NB4 (cell line): ENCODE measurements around the gene CXCL17.

ENCODE experiments used
- DNase-seq: peaks from one replicate; pipeline ENCODE4 v3.0.0; 2010; ENCODE audit warnings: low read depth
- H3K4me3 ChIP-seq: one replicate; pipeline ENCODE4 v1.5.1; 2011; ENCODE audit warnings: mild to moderate bottlenecking, low read depth, low read length, moderate library complexity
- CTCF ChIP-seq: IDR thresholded peaks from one replicate; pipeline ENCODE4 v1.5.1; 2012; ENCODE audit warnings: low read depth, low read length
- MAX ChIP-seq: IDR thresholded peaks from 2 replicates; pipeline ENCODE4 v1.6.1; 2011; ENCODE audit warnings: low read depth, low read length
- MYC ChIP-seq: IDR thresholded peaks from 2 replicates; pipeline ENCODE4 v1.6.1; 2011; ENCODE audit warnings: low read depth, low read length
- POLR2A ChIP-seq: IDR thresholded peaks from 2 replicates; pipeline ENCODE4 v1.6.1; 2011; ENCODE audit warnings: mild to moderate bottlenecking; ENCODE audit not compliant: insufficient read length; ENCODE audit errors: extremely low read depth

CXCL17 gene

GRCh38 chr19:42479736-42480135, 37.0 kb upstream of the CXCL17 start:
- H3K4me3 ChIP-seq = no peak overlapping the region
- no peak for DNase-seq
- TF ChIP-seq CTCF (no peak), MYC (no peak), MAX (no peak), POLR2A (no peak)

- H3K4me3 ChIP-seq = no peak overlapping the region
- DNase-seq = no peak
- TF ChIP-seq MYC (no peak), MAX (no peak), CTCF (no peak), POLR2A (no peak)
Observed at GRCh38 chr19:42478765-42479311, 36.1 kb upstream of the CXCL17 start.

- H3K4me3 ChIP-seq = no peak overlapping the region
- TF ChIP-seq POLR2A = no peak
- no peak for TF ChIP-seq MAX
- TF ChIP-seq MYC = no peak
- no peak for TF ChIP-seq CTCF
- DNase-seq = no peak
Observed at GRCh38 chr19:42477933-42478332, 35.2 kb upstream of the CXCL17 start.

GRCh38 chr19:42477117-42477516, 34.4 kb upstream of the CXCL17 start:
- TF ChIP-seq POLR2A (no peak), CTCF (no peak), MYC (no peak), MAX (no peak)

GRCh38 chr19:42475366-42475765, 32.6 kb upstream of the CXCL17 start:
- H3K4me3 ChIP-seq = no peak overlapping the region
- no peak for DNase-seq
- TF ChIP-seq POLR2A (no peak), CTCF (no peak), MYC (no peak), MAX (no peak)

More at GRCh38 chr19:42477117-42477516, 34.4 kb upstream of the CXCL17 start:
- no peak overlapping the region for H3K4me3 ChIP-seq
- DNase-seq = no peak
